Testis (tissue), 2 donors: Measurements from ENCODE around the gene CAMTA2.

Experiments
- POLR2A ChIP-seq: fragments of 450-650 bp; IDR thresholded peaks from one replicate; pipeline ENCODE4 v1.6.1; 2017; ENCODE audit warnings: antibody characterized with exemption, mild to moderate bottlenecking, moderate library complexity
- TF ChIP-seq, protein P1 (sequence below), 3 experiments: fragments of 450-650 bp in 2 of 3; fragments of 200-600 bp in 1 of 3; sonication (generic) in 1 of 3; IDR thresholded peaks; one replicate each; pipeline ENCODE4 v1.5.1; 2016 to 2019; ENCODE audit warnings: antibody characterized with exemption in 3 of 3, mild to moderate bottlenecking in 2 of 3, moderate library complexity in 1 of 3

GRCh38 chr17:4942760-4943508 is 44.5 kb downstream of the CAMTA2 start:
- TF ChIP-seq, protein P1, sequence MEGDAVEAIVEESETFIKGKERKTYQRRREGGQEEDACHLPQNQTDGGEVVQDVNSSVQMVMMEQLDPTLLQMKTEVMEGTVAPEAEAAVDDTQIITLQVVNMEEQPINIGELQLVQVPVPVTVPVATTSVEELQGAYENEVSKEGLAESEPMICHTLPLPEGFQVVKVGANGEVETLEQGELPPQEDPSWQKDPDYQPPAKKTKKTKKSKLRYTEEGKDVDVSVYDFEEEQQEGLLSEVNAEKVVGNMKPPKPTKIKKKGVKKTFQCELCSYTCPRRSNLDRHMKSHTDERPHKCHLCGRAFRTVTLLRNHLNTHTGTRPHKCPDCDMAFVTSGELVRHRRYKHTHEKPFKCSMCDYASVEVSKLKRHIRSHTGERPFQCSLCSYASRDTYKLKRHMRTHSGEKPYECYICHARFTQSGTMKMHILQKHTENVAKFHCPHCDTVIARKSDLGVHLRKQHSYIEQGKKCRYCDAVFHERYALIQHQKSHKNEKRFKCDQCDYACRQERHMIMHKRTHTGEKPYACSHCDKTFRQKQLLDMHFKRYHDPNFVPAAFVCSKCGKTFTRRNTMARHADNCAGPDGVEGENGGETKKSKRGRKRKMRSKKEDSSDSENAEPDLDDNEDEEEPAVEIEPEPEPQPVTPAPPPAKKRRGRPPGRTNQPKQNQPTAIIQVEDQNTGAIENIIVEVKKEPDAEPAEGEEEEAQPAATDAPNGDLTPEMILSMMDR (IDR thresholded peaks at IDR 0.05) = no peak
- no peak for TF ChIP-seq POLR2A
